ENCODE measurements around the gene RBM28. TPM values are rescaled to one million over a fixed set of nuclear protein-coding genes. Genes with fewer than 3 reads are reported as not detected.

Gene RBM28
- polyA plus RNA-seq, 2 of the 4 experiments (the other 2 are of a cell fraction), result 77.3 to 79.5 TPM

GRCh38 chr7:128357217-128357613, 13.5 kb upstream of the RBM28 start:
- ChIA-PET CTCF (interaction anchor here (0.6 to 11.1 kb wide), 7 partner anchors 9 to 552 kb away, joined by 3 to 109 read pairs (median 4); no protein-coding TSS in a partner anchor), POLR2A (no interaction called here)
- WGBS (ENCODE audit: missing lambda C conversion rate), result 64% methylated on average over 3 of the region's 6 CpGs
- Histone ChIP-seq H3K9me3 (no peaks in the 10 kb centered on the region), H3K4me2 (no peak overlapping the region), H3K27ac (no peak overlapping the region), H3K4me1 (no peaks in the 10 kb centered on the region), H3K4me3 (no peak overlapping the region)
- FAIRE-seq (no peak), ATAC-seq (no peak), DNase-seq (ENCODE audit: low read depth in 1 of 2, low spot score in 1 of 2) (no peak)
- TF ChIP-seq BHLHE40 (IDR thresholded peaks at IDR 0.05; ENCODE audit: low read depth, low read length), result no peak
- TF ChIP-seq EHMT2 (IDR thresholded peaks at IDR 0.05; ENCODE audit: low read depth), result no peak
- no peak for TF ChIP-seq ESRRA (IDR thresholded peaks at IDR 0.05; ENCODE audit: borderline replicate concordance, low read length)
- no peak for TF ChIP-seq MYC (IDR thresholded peaks at IDR 0.05; ENCODE audit: borderline replicate concordance, low read length)
- no peak for TF ChIP-seq CEBPB (IDR thresholded peaks at IDR 0.05)
- TF ChIP-seq SMC3 (IDR thresholded peaks at IDR 0.05), result no peak
- TF ChIP-seq EP300 (IDR thresholded peaks at IDR 0.05), result no peak
- no peak for TF ChIP-seq HOXB13 (CRISPR knock-in tag; IDR thresholded peaks at IDR 0.05; ENCODE audit: low read depth)
- TF ChIP-seq BCL3 (IDR thresholded peaks at IDR 0.05), result no peak
- TF ChIP-seq EHF (CRISPR knock-in tag; IDR thresholded peaks at IDR 0.05), result no peak
- no peak for TF ChIP-seq CHD2 (IDR thresholded peaks at IDR 0.05; ENCODE audit: low read length, partially characterized antibody)
- no peak for TF ChIP-seq POLR2AphosphoS2 (conservative IDR thresholded peaks at IDR 0.05; ENCODE audit: low read length)
- TF ChIP-seq KDM1A (IDR thresholded peaks at IDR 0.05; ENCODE audit: low read depth), result no peak
- no peak for TF ChIP-seq NPAS2 (CRISPR knock-in tag; IDR thresholded peaks at IDR 0.05; ENCODE audit: borderline replicate concordance)
- no peak for TF ChIP-seq RCOR1 (IDR thresholded peaks at IDR 0.05; ENCODE audit: low read depth, low read length)
- no peak for TF ChIP-seq GATA3 (IDR thresholded peaks at IDR 0.05; ENCODE audit: borderline replicate concordance)
- no peak for TF ChIP-seq RAD21 (conservative IDR thresholded peaks at IDR 0.05 in 1 of 2, IDR thresholded peaks at IDR 0.05 in 1 of 2)
- no peak for TF ChIP-seq ZFP36 (IDR thresholded peaks at IDR 0.05; ENCODE audit: borderline replicate concordance, partially characterized antibody)
- no peak for TF ChIP-seq HOXB5 (CRISPR knock-in tag; IDR thresholded peaks at IDR 0.05)
- no peak for TF ChIP-seq REST (IDR thresholded peaks at IDR 0.05)

- Histone ChIP-seq H3K4me1 (no peaks in the 10 kb centered on the region), H3K9me3 (no peaks in the 10 kb centered on the region), H3K4me2 (no peak overlapping the region), H3K4me3 (no peak overlapping the region), H3K27ac (no peak overlapping the region)
- TF ChIP-seq NFE2L2 (conservative IDR thresholded peaks at IDR 0.05; ENCODE audit: low read length) (no peak), FOXS1 (CRISPR knock-in tag; IDR thresholded peaks at IDR 0.05) (no peak), RCOR1 (IDR thresholded peaks at IDR 0.05; ENCODE audit: low read depth, low read length) (no peak), HES2 (IDR thresholded peaks at IDR 0.05) (no peak), TP53 (CRISPR knock-in tag; IDR thresholded peaks at IDR 0.05) (no peak)
- 86% methylated on average over 2 of the region's 2 CpGs for WGBS (ENCODE audit: missing lambda C conversion rate)
- FAIRE-seq (no peak), DNase-seq (ENCODE audit: low read depth in 1 of 2, low spot score in 1 of 2) (no peak), ATAC-seq (no peak)
- ChIA-PET POLR2A (no interaction called here), CTCF (interaction anchor here (0.8 to 11.1 kb wide), 5 partner anchors 9 to 71 kb away, joined by 3 to 109 read pairs (median 9); no protein-coding TSS in a partner anchor)
Measured at GRCh38 chr7:128356546-128357216, 13.0 kb upstream of the RBM28 start.

Data from A549 (cell line).